Measurements from ENCODE around the gene ATP1B2.

DNA sequence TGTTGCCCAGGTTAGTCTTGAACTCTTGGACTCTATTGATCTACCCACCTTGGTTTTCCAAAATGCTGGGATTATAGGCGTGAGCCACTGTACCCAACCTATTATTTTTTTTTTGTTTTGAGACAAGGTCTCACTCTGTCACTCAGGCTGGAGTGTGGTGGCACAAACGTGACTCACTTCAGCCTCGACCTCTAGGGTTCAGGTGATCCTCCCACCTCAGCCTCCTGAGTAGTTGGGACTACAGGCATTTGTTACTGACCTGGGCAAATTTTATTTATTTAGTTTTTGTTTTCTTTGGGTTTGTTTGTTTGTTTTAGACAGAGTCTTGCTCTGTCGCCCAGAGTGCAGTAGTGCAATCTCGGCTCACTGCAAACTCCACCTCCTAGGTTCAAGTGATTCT lies 27.1 kb upstream of the ATP1B2 start:
- TF ChIP-seq CTCF (conservative IDR thresholded peaks at IDR 0.05): no peak
- no peak for TF ChIP-seq EZH2 (IDR thresholded peaks at IDR 0.05; ENCODE audit: low read depth)
